H1 (cell line): ENCODE results near the gene ANKRD24. TPM values are rescaled to one million over a fixed set of nuclear protein-coding genes. Genes with fewer than 3 reads are reported as not detected.

Source experiments
- CTCF ChIA-PET: fragments of 300-600 bp; sonication (Branson Sonifier 250); formaldehyde crosslinking; loops from one replicate; lab custom pipeline; 2021; ENCODE audit not compliant: partially characterized antibody; lab: Charles Lee
- POLR2A ChIA-PET: fragments of 300-600 bp; sonication (Branson Sonifier 250); formaldehyde crosslinking; loops from one replicate; lab custom pipeline; 2021; ENCODE audit warnings: inconsistent platforms; ENCODE audit not compliant: partially characterized antibody; lab: Charles Lee
- DNase-seq, 2 experiments: peaks; one replicate each; pipeline versions ENCODE4 v3.0.0 to v3.0.0-alpha.2; 2010 to 2022; ENCODE audit warnings: low spot score in 2 of 2, low read depth in 1 of 2, mixed read lengths in 1 of 2
- FAIRE-seq: peaks from 2 replicates; lab custom pipeline; 2011; peaks lifted over from hg19 to GRCh38; lab: Jason Lieb, UNC
- H2AFZ ChIP-seq: 2 replicates; pipeline ENCODE4 v1.8.1; 2012; ENCODE audit warnings: low read length, inconsistent platforms
- H2AK5ac ChIP-seq: 2 replicates; pipeline ENCODE4 v1.6.1; 2013; ENCODE audit warnings: low read depth, low read length
- H2BK120ac ChIP-seq: replicated peaks from 2 replicates; pipeline ENCODE3; 2013; ENCODE audit warnings: low read depth, low read length, inconsistent platforms
- H2BK12ac ChIP-seq: 2 replicates; pipeline ENCODE4 v1.6.1; 2013; ENCODE audit warnings: low read depth, low read length
- H2BK15ac ChIP-seq: 2 replicates; pipeline ENCODE4 v1.6.1; 2013; ENCODE audit warnings: low read length
- H2BK20ac ChIP-seq: 2 replicates; pipeline ENCODE4 v1.6.1; 2013; ENCODE audit warnings: low read length
- H2BK5ac ChIP-seq: 2 replicates; pipeline ENCODE4 v1.6.1; 2013; ENCODE audit warnings: low read depth, low read length
- H3K14ac ChIP-seq: 2 replicates; pipeline ENCODE4 v1.6.1; 2013; ENCODE audit warnings: inconsistent platforms; ENCODE audit not compliant: insufficient read length
- H3K18ac ChIP-seq: 2 replicates; pipeline ENCODE4 v1.6.1; 2013; ENCODE audit warnings: low read length; ENCODE audit errors: extremely low read depth
- H3K23ac ChIP-seq: 2 replicates; pipeline ENCODE4 v1.6.1; 2013; ENCODE audit warnings: inconsistent platforms; ENCODE audit not compliant: insufficient read length
- H3K23me2 ChIP-seq: 2 replicates; pipeline ENCODE4 v1.6.1; 2013; ENCODE audit warnings: low read depth, low read length
- H3K27ac ChIP-seq: 2 replicates; pipeline ENCODE4 v1.6.1; 2011; ENCODE audit warnings: low read depth, low read length, inconsistent platforms
- H3K27me3 ChIP-seq, 4 experiments: replicated peaks in 1 of 4; 1 replicate in 1 of 4; 2 replicates in 3 of 4; pipeline versions ENCODE4 v1.6.1 to v1.8.1; 2011 to 2013; ENCODE audit warnings: low read length in 3 of 4, mild to moderate bottlenecking in 3 of 4, inconsistent platforms in 2 of 4, mixed read lengths in 2 of 4, moderate library complexity in 1 of 4; ENCODE audit not compliant: control insufficient read depth in 3 of 4, insufficient read depth in 3 of 4; ENCODE audit errors: extremely low read depth in 1 of 4
- H3K36me3 ChIP-seq, 4 experiments: 2 replicates each; pipeline versions ENCODE4 v1.6.1 to v1.8.1; 2011 to 2013; ENCODE audit warnings: mild to moderate bottlenecking in 4 of 4, low read length in 3 of 4, moderate library complexity in 2 of 4, control low read depth in 1 of 4, inconsistent platforms in 1 of 4; ENCODE audit not compliant: insufficient read depth in 4 of 4, control insufficient read depth in 2 of 4
- H3K4ac ChIP-seq: replicated peaks from 2 replicates; pipeline ENCODE3; 2013; ENCODE audit warnings: low read length, low read depth, mixed read lengths, inconsistent platforms; ENCODE audit not compliant: insufficient read length
- H3K4me1 ChIP-seq, 4 experiments: replicated peaks in 1 of 4; 1 replicate in 1 of 4; 2 replicates in 3 of 4; pipeline versions ENCODE4 v1.6.1 to v1.8.1; 2011 to 2013; ENCODE audit warnings: low read length in 3 of 4, inconsistent platforms in 2 of 4, mixed read lengths in 1 of 4; ENCODE audit not compliant: insufficient read depth in 4 of 4, control insufficient read depth in 3 of 4
- H3K4me2 ChIP-seq, 2 experiments: 2 replicates each; pipeline versions ENCODE4 v1.6.1 to v1.8.1; 2011 to 2013; ENCODE audit warnings: low read depth in 2 of 2, low read length in 2 of 2, control low read depth in 1 of 2, inconsistent platforms in 1 of 2, mild to moderate bottlenecking in 1 of 2; ENCODE audit not compliant: insufficient read depth in 1 of 2
- H3K4me3 ChIP-seq, 4 experiments: fragments of 200-600, 300-600 bp in 1 of 4; sonication (generic), shearing (Covaris generic), sonication (Bioruptor Twin) in 1 of 4; 2 replicates each; pipeline versions ENCODE4 v1.5.1 to v1.8.1; 2011 to 2016; ENCODE audit warnings: low read length in 4 of 4, low read depth in 3 of 4, control low read depth in 2 of 4, inconsistent platforms in 2 of 4, mild to moderate bottlenecking in 2 of 4, mixed read lengths in 1 of 4, moderate library complexity in 1 of 4; ENCODE audit not compliant: insufficient read depth in 2 of 4; ENCODE audit errors: extremely low read depth in 1 of 4
- H3K56ac ChIP-seq: replicated peaks from 2 replicates; pipeline ENCODE3; 2013; ENCODE audit warnings: low read depth, mild to moderate bottlenecking, mixed read lengths, low read length, inconsistent platforms; ENCODE audit not compliant: insufficient read length
- H3K79me1 ChIP-seq: 2 replicates; pipeline ENCODE4 v1.6.1; 2013; ENCODE audit warnings: low read depth, low read length, control low read depth
- H3K79me2 ChIP-seq, 2 experiments: 2 replicates each; pipeline versions ENCODE4 v1.6.1 to v1.8.1; 2012 to 2013; ENCODE audit warnings: low read length in 2 of 2, mild to moderate bottlenecking in 2 of 2, inconsistent platforms in 1 of 2; ENCODE audit not compliant: insufficient read depth in 2 of 2, control insufficient read depth in 1 of 2
- H3K9ac ChIP-seq, 4 experiments: replicated peaks in 1 of 4; 1 replicate in 1 of 4; 2 replicates in 3 of 4; pipeline versions ENCODE4 v1.6.1 to v1.8.1; 2011 to 2013; ENCODE audit warnings: low read depth in 3 of 4, low read length in 3 of 4, control low read depth in 2 of 4, mild to moderate bottlenecking in 2 of 4, moderate library complexity in 2 of 4, inconsistent platforms in 1 of 4; ENCODE audit errors: extremely low read depth in 1 of 4
- H3K9me3 ChIP-seq, 2 experiments: 2 replicates each; pipeline versions ENCODE4 v1.6.1 to v1.8.1; 2012 to 2013; ENCODE audit warnings: mild to moderate bottlenecking in 2 of 2, moderate library complexity in 2 of 2, control low read depth in 1 of 2, inconsistent platforms in 1 of 2, low read depth in 1 of 2, low read length in 1 of 2, mixed read lengths in 1 of 2; ENCODE audit not compliant: insufficient read depth in 2 of 2
- H4K20me1 ChIP-seq, 2 experiments: replicated peaks in 1 of 2; 2 replicates each; pipeline versions ENCODE3 to v1.8.1; 2011 to 2013; ENCODE audit warnings: inconsistent platforms in 2 of 2, low read length in 2 of 2, mild to moderate bottlenecking in 1 of 2; ENCODE audit not compliant: insufficient read depth in 2 of 2, control insufficient read depth in 1 of 2
- H4K5ac ChIP-seq: 2 replicates; pipeline ENCODE4 v1.6.1; 2013; ENCODE audit warnings: low read length, low read depth, mixed read lengths, inconsistent platforms; ENCODE audit not compliant: insufficient read length
- H4K8ac ChIP-seq: 2 replicates; pipeline ENCODE4 v1.8.0; 2013; ENCODE audit warnings: mild to moderate bottlenecking, moderate library complexity, low read length, inconsistent platforms; ENCODE audit not compliant: insufficient read depth; ENCODE audit errors: extremely low read depth
- H4K91ac ChIP-seq: replicated peaks from 2 replicates; pipeline ENCODE3; 2013; ENCODE audit warnings: low read length, mixed read lengths, inconsistent platforms; ENCODE audit not compliant: insufficient read length
- ASH2L ChIP-seq: fragments of 200-600, 300-600 bp; sonication (generic); IDR thresholded peaks from one replicate; pipeline ENCODE4 v1.7.1; 2017; ENCODE audit warnings: low read length
- CBX5 ChIP-seq: fragments of 300-800, 300-1000 bp; sonication (generic); IDR thresholded peaks from 2 replicates; pipeline ENCODE4 v1.7.1; 2016; ENCODE audit warnings: antibody characterized with exemption, low read length, low read depth
- CTBP2 ChIP-seq: IDR thresholded peaks from 2 replicates; pipeline ENCODE4 v1.7.0; 2011; ENCODE audit warnings: borderline replicate concordance, mild to moderate bottlenecking, moderate library complexity, mixed read lengths, low read length; ENCODE audit not compliant: insufficient read depth, insufficient read length
- EGR1 ChIP-seq: IDR thresholded peaks from 2 replicates; pipeline ENCODE4 v1.6.1; 2011; ENCODE audit warnings: low read depth, low read length, borderline replicate concordance
- HDAC6 ChIP-seq: IDR thresholded peaks from one replicate; pipeline ENCODE4 v1.7.1; 2012; ENCODE audit warnings: low read depth, mild to moderate bottlenecking, inconsistent platforms, low read length, moderate library complexity
- JUN ChIP-seq: IDR thresholded peaks from 2 replicates; pipeline ENCODE4 v1.6.1; 2011; ENCODE audit warnings: low read depth, mild to moderate bottlenecking, improper control_type of control experiment, low read length
- MAX ChIP-seq: IDR thresholded peaks from 2 replicates; pipeline ENCODE4 v1.6.1; 2012; ENCODE audit warnings: inconsistent platforms
- RXRA ChIP-seq: IDR thresholded peaks from 2 replicates; pipeline ENCODE4 v1.6.1; 2011; ENCODE audit warnings: low read depth, mild to moderate bottlenecking, low read length, moderate library complexity; ENCODE audit not compliant: insufficient read depth
- SIX5 ChIP-seq: IDR thresholded peaks from 2 replicates; pipeline ENCODE4 v1.6.1; 2011; ENCODE audit warnings: mild to moderate bottlenecking, low read depth, low read length
- SP2 ChIP-seq: IDR thresholded peaks from 2 replicates; pipeline ENCODE4 v1.6.1; 2012; ENCODE audit warnings: mild to moderate bottlenecking, low read length, inconsistent platforms
- TBP ChIP-seq: IDR thresholded peaks from 2 replicates; pipeline ENCODE4 v1.6.1; 2011; ENCODE audit warnings: low read depth, low read length, improper control_type of control experiment
- TEAD4 ChIP-seq: IDR thresholded peaks from 2 replicates; pipeline ENCODE4 v1.6.1; 2012; ENCODE audit warnings: low read depth, low read length, inconsistent platforms, mixed read lengths
- WGBS, 2 experiments: shearing (Covaris generic) in 1 of 2; methylation state at CpG; one replicate each; pipeline versions ENCODE4 v1.1.6 to v1.1.7; 2013 to 2015; ENCODE audit warnings: low lambda C conversion rate in 2 of 2, mixed read lengths in 2 of 2, inconsistent platforms in 1 of 2, low coverage in 1 of 2, missing lambda C conversion rate in 1 of 2; ENCODE audit not compliant: insufficient replicate concordance in 2 of 2, insufficient coverage in 1 of 2, insufficient read length in 1 of 2; ENCODE audit errors: extremely low coverage in 1 of 2, missing lambda C conversion rate in 1 of 2; 5-methylcytosine and 5-hydroxymethylcytosine counted together
- polyA plus RNA-seq, 7 experiments: library from polyadenylated mRNA; depleted of rRNA in 3 of 7; stranded (reverse) in 5 of 7; unstranded in 2 of 7; fragments of >200 nt in 5 of 7; fragments of 200-250 nt in 2 of 7; gene quantifications; 1 replicate in 5 of 7; 2 replicates in 1 of 7; 4 replicates in 1 of 7; pipeline versions ENCODE4 v1.2.1 to v1.2.3, GENCODE V29; 2011 to 2013; ENCODE audit warnings: missing spikeins in 2 of 7, mixed read lengths in 2 of 7
- total RNA-seq: library from RNA; stranded (reverse); fragmentation: NEBNext Ultra II Directional; extraction: Animal tissue kit (Norgen Biotek cat#: 25700); gene quantifications from 2 replicates; pipeline ENCODE4 v1.2.1, GENCODE V29; 2021

ANKRD24 gene
- total and polyA plus RNA-seq, 2 of the 8 experiments (the other 6 are each of a cell fraction or from before 2014, with no cell fraction given): 7.6 to 14.1 TPM

GRCh38 chr19:4224470-4224869 lies 42.0 kb downstream of the ANKRD24 start:
- FAIRE-seq (no peak), DNase-seq (no peak)
- Histone ChIP-seq H2BK20ac (no peak overlapping the region), H3K14ac (no peak overlapping the region), H3K4me1 (peaks cover 0 to 5% (median 3%) of the 10 kb centered on the region in 4 experiments; a peak in 3 of 7 replicates), H3K23ac (no peak overlapping the region), H2BK120ac (no peak overlapping the region), H3K23me2 (no peaks in the 10 kb centered on the region; the same call in 1 of the 2 replicates), H3K18ac (no peak overlapping the region), H2BK5ac (no peak overlapping the region; the same call in 1 of the 2 replicates), H3K4me3 (no peak overlapping the region), H3K27me3 (no peaks in the 10 kb centered on the region), H3K9me3 (no peaks in the 10 kb centered on the region), H4K5ac (no peak overlapping the region), H3K4me2 (no peak overlapping the region), H3K79me1 (no peaks in the 10 kb centered on the region), H3K36me3 (peaks cover 0 to 7% (median 0%) of the 10 kb centered on the region in 4 experiments; a peak in 3 of 8 replicates), H2AFZ (no peak overlapping the region), H2AK5ac (no peak overlapping the region), H4K8ac (no peak overlapping the region), H3K9ac (no peak overlapping the region), H2BK15ac (no peak overlapping the region), H3K27ac (no peak overlapping the region), H3K56ac (no peak overlapping the region), H4K20me1 (peaks cover 0 to 2% of the 10 kb centered on the region in 2 experiments), H4K91ac (no peak overlapping the region), H3K4ac (no peak overlapping the region), H2BK12ac (no peak overlapping the region), H3K79me2 (no peaks in the 10 kb centered on the region)
- ChIA-PET CTCF (interaction anchor here (0.6 to 0.7 kb wide), 3 partner anchors 9 to 401 kb away, joined by 3 to 4 read pairs (median 3); no protein-coding TSS in a partner anchor), POLR2A (interaction anchor here (0.6 kb wide), 1 partner anchor 98 kb away, joined by 3 read pairs; no protein-coding TSS in a partner anchor)
- TF ChIP-seq ASH2L (no peak), RXRA (no peak), EGR1 (no peak), SP2 (no peak), HDAC6 (no peak), JUN (no peak), CTBP2 (no peak), MAX (no peak), CBX5 (no peak), TEAD4 (no peak), SIX5 (no peak), TBP (no peak)
- WGBS, 2 experiments: 96% methylated on average over 15 of the region's 15 CpGs; no CpG with 5 or more reads in 1 of the 2 experiments
